ENCODE results near the gene LMTK2.
A peak's percentile ranks its signal among the peaks of the same experiment; 100 is the strongest.

LMTK2 gene

DNA sequence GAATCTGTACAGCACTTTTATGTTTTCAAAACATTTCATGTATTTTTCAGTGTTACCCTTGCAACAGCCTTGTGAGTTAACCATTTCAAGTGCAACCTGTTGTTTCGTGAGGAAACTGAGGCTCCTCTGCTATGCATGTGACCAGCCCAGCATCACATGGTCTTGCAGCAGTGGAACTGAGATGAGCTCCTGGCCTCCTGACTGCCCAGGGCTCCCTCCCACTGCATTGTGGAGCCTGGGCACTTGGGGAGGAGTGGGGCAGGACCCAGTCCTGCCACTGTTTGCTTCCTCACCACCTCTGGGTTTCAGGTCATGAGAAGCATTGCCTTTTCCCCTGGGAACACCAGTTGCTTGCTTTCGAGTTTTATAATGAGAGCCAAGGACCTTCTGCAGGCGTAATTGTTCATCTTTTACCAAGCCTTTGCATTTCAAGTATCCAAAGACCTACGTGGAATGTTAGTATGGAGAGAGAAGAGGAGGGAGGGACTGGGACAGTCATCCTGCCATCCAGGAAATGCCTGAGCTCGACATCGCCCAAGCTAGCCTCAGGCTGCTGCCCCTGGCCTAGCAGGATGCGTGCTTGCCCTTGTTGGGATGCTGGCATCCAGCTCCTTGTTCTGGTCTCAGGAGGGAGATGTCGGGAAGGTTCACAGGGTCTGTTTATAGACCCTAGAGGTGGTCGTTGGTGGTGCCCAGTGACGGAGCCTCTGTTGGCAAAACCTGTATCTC lies 72.3 kb downstream of the LMTK2 start:
- DNase-seq: no peak

DNA sequence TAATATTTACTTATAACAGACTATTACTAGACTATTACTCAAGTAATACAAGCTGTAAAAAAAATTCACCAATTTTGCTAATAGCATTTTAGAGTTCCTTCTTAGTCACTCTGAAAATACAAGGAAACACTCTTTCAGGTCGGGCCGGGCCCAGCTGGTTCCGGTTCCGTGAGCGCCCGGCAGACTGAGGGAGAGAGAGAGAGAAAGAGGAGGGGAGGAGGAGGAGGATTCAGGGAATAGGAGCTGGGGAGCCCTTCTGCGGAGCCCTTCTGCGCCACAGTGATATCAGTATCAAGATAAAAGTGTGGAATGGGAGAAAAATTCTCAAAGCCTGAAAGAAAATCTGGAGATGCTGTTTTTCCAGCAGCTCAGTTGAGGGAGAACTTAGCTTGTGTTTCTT lies 74.1 kb downstream of the LMTK2 start:
- DNase-seq: no peak

DNA sequence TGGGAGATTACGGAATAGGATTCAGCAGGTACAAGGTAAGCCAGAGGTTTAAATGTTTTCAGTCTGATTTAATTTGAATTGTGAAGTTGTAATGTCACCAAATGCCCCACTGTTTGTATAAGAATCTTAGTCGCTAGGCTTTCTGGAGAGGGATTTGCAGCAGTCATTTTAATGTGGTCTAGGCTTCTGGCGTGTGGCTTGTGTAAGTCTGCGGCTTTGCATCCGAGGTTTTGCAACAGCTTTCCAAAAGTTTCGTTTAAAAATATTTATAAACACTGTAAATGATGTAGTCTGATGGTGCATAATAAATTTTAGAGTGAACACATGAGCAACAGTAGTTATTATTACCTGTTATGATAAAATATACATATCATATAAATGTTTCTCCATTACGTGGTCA lies 78.4 kb downstream of the LMTK2 start:
- no peak for DNase-seq

DNA sequence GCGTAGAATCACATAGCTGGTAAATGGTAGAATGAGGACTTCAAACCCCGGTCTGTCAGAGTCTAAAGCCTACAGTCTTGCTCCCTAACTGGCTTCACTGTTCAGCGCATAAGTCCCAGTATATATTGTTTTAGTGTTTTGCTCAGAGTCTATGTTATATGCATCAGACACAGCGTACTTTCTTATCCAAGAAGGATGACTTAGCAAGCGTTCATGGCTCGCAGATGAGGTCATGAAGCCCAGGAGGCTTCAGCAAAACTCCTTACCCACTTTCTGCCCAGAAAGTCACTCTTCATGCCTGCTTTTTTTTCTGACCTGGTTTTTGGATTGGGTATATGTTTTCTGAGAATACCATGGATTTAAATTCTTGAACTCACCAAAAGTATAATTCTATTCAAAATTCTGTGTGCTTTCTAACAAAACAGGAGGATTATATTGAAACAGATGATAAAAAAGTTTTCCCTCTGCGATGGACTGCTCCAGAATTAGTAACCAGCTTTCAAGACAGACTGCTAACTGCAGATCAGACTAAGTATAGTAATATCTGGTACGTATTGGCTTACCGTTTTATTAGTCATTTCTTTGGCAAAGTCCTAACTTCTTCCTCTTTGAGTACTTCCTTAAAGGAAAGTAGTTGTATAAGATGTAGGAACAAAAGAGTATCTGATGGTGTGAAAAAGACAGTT lies 79.9 kb downstream of the LMTK2 start:
- DNase-seq: peak; percentile 41 to 71 (median 70)

DNA sequence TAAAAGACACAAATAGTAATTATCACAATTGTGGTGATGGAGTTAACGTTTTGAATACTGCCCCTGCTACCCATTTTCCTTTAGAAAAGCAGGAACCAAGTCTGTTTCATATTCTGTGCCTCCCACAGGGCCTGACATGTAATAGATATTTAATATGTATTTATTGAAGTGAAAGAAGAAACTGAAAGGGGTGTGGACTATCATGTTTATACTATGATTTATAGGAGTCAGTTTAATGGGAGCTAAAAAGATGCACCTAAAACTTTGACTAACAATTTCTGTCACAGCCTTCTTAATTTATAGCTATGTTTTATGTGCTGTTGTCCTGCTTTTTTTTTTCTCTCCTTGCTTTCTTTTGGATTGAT lies 80.5 kb downstream of the LMTK2 start:
- peak in 1 of 3 donors; percentile 18 for DNase-seq

DNA sequence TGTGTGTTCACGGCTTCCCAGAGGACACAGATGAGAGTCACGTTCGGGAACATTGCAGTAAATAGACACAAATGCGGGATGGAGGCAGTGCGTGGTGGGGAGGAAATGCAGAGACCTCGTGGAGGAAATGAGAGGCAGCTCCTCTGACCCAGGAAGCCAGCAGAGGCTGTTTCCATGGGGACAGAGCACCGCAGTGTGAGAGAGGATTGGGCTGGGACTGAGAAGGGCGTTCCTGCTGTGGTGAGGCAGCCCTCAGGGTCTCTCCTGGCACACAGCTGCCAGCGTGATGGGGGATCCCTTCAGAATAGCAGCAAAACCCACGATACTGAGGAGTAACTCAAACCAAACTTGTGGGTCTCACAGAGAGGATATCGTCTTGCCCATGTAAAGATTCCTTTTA lies 82.9 kb downstream of the LMTK2 start:
- DNase-seq: no peak

DNA sequence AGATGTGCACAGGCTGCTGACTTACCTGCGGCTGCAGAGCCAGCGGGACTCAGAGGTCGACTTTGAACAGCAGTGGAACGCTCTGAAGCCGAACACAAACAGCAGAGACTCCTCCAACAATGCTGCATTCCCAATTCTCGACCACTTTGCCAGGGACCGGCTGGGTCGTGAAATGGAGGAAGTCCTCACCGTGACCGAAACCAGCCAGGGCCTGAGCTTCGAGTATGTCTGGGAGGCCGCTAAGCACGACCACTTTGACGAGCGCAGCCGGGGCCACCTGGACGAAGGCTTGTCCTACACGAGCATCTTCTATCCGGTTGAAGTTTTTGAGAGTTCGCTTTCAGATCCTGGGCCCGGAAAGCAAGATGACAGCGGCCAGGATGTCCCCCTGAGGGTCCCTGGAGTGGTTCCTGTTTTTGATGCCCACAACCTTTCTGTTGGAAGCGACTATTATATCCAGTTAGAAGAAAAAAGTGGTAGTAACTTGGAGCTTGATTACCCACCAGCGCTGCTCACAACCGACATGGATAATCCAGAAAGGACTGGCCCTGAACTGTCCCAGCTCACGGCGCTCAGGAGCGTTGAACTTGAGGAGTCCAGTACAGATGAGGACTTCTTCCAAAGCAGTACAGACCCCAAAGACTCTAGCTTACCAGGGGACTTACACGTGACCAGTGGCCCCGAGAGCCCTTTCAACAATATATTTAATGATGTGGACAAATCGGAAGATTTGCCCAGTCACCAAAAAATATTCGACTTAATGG lies 85.2 kb downstream of the LMTK2 start:
- no peak for DNase-seq

DNA sequence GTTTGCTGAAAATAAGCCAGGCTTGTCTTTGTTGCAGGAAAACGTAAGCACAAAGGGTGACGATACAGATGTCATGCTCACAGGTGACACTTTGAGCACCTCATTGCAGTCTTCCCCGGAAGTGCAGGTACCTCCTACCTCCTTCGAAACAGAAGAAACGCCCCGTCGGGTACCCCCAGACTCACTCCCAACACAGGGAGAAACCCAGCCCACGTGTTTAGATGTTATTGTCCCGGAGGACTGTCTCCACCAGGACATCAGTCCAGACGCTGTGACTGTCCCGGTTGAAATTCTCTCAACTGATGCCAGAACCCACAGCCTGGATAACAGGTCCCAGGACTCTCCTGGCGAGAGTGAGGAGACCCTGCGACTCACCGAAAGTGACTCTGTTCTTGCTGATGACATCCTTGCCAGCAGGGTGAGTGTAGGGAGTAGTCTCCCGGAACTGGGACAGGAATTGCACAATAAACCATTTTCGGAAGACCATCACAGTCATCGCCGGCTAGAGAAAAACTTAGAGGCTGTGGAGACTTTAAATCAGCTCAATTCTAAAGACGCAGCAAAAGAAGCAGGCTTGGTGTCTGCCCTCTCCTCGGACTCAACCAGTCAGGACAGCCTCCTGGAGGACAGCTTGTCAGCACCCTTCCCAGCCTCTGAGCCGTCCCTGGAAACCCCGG lies 86.3 kb downstream of the LMTK2 start:
- DNase-seq: no peak

DNA sequence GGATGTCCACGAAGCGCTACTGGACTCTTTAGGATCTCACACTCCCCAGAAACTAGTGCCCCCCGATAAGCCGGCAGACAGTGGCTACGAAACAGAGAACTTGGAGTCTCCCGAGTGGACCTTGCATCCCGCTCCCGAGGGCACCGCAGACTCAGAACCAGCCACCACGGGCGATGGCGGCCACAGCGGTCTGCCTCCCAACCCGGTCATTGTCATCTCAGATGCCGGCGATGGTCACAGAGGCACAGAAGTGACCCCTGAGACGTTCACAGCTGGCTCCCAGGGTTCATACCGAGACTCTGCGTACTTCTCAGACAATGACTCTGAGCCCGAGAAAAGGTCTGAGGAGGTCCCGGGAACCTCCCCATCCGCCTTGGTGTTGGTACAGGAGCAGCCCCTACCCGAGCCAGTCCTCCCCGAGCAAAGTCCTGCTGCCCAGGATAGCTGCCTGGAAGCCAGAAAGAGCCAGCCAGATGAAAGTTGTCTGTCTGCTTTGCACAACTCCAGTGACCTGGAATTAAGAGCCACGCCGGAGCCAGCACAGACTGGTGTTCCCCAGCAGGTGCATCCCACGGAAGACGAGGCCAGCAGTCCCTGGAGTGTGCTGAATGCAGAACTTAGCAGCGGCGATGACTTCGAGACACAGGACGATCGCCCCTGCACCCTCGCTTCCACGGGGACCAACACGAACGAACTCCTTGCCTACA lies 87.0 kb downstream of the LMTK2 start:
- no peak for DNase-seq

DNA sequence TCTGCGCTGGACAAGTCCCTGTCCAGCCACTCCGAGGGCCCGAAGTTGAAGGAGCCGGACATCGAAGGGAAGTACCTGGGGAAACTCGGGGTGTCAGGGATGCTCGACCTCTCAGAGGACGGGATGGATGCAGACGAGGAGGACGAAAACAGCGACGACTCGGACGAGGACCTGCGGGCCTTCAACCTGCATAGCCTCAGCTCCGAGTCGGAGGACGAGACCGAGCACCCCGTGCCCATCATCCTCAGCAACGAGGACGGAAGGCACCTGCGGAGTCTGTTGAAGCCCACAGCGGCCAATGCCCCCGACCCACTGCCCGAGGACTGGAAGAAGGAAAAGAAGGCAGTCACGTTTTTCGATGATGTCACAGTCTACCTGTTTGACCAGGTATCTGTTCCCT lies 87.5 kb downstream of the LMTK2 start:
- DNase-seq: no peak

DNA sequence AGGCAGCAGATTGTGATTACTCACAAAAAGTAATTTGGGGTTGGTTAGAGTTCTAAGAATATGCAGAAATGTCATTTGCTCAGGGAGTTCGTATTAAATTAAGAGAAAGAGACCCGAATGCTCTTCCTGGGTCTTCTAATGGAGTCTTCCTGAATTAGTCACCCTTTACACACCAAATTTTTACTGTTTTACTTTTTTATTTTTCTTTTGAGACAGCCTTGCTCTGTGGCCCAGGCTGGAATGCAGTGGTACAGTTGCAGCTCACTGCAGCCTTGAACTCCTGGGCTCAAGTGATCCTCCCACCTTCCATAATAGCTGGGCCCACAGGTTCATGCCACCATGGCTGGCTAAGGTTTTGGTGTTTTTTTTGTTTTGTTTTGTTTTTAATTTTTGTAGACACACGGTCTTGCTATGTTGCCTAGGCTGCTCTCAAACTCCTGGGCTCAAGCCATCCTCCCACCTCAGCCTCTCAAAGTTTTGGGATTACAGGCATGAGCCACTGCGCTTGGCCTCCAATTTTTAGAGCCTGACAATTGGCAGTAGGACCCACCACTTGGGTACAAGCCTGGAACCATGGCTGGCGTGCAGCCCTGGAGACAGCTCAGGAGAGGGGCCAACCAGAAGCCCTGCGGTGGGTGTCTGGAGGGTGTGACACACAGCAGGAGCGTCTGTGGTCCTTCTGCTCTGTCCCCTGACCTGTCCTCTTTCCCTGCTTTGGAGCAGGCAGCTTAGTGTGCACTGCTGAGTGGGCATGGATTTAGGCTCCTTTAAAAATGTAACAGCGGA lies 88.2 kb downstream of the LMTK2 start:
- DNase-seq: no peak

DNA sequence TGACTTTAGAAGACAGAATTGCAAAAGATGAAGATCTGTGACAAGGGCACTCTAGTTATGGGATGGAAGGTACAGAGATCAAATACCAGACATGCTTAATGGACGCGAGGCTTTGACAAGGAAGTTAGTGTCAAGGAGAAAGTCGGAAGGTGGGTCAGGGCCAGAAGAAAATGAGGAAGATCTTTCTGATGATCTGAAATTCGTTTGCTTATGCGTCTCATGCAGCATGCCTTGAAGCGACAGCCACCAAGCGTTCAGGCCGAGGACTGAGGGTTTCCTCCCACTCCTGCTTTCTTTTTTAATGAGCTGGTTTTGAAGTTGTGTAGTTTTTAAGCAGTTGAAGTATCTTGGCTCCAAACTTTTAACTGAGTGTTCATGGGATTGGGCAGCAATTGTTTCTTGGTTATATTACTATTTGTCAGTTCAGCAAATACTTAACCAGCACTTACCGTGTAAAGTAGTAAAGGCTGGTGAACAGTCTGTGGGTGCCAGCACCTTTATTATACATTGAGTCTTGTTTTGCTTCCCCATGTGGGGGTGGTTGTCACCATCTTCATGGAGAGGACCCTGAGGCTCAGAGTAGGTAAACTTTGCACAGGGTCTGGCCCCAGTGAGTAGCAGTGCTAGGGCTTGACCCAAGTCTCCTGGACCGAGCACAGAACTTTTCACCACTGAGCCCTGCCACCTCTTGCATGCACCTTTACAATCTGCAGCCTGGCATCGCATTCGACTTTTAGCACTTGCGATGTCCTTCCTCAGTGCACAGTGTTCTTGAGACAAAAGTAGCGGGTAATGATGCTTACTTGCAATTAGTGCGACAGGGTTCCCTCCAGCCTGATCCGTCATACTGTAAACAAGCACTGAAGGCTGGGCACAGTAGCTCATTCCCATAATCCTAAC lies 90.3 kb downstream of the LMTK2 start:
- no peak for DNase-seq

DNA sequence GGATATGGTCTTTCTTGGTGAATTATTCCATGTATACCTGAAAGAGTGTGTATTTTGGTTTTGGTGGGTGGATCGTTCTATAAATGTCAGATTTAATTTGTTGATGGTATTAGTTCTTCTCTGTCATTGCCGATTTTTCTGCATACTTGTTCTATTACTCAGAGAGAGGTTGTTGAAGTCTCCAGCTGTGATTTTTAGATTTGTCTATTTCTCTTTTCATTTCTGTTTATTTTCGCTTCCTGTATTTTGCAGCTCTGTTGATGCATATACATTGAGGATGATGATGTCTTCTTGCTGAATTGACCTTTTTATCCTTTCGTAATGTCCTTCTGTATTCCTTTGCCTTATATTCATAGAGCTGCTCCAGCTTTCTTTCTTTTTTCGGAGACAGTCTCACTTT lies 92.5 kb downstream of the LMTK2 start:
- DNase-seq: no peak

DNA sequence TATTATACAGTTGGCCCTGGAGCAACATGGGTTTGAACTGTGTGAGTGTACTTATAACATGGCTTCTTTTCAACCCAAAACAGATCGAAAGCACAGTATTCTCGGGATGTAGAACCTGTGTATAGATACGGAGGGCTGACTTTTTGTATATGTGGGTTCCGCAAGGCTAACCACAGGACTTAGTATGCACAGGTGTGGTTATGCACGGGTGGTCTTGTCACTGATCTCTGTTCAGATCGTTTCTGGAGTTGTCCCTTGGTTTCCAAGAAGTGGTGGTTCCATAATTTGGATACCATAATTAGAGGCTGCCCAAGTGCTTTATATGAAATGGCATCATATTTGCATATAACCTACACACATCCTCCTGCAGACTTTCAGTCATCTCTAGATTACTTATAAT lies 93.7 kb downstream of the LMTK2 start:
- DNase-seq: no peak

DNA sequence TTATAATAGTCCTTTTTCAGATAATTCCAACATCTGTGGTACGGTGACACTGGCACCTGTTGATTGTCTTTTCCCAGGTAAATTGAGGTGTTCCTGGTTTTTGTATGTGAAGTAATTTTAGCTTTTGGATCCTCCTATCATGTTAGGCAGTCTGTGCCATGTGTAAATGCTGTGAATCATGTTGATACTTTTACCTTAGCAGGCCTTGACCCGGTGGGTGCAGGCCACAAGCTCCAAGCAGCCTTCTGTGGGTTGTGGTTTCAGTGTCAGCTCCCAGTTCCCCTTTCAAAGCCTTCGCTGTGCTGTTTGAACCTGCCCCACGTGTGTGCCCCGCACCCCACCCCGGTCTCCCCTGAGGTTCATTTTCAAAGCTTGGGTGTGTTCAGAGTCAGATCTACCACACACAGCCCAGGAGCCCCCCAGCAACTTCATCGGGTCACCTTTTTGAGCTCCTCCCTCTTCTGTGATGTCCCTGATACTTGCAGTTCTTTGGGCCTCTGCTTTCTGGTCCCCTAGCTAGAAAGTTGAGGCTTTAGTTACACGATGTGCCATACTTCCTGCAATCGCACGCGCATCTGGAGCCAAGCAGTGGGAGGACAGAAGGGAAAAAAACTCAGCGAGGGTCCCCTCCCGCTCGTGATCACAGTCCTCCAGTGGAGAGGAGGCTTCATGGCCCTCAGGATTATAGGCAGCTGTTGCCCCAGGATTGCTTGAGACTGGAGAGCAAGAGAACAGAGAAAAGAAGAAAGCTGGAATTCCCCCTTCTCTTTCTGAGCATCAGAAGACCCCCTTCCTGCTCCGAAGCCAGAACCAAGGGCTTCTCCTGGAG lies 95.9 kb downstream of the LMTK2 start:
- peak in 2 of 3 donors; percentile 29 to 31 for DNase-seq

DNA sequence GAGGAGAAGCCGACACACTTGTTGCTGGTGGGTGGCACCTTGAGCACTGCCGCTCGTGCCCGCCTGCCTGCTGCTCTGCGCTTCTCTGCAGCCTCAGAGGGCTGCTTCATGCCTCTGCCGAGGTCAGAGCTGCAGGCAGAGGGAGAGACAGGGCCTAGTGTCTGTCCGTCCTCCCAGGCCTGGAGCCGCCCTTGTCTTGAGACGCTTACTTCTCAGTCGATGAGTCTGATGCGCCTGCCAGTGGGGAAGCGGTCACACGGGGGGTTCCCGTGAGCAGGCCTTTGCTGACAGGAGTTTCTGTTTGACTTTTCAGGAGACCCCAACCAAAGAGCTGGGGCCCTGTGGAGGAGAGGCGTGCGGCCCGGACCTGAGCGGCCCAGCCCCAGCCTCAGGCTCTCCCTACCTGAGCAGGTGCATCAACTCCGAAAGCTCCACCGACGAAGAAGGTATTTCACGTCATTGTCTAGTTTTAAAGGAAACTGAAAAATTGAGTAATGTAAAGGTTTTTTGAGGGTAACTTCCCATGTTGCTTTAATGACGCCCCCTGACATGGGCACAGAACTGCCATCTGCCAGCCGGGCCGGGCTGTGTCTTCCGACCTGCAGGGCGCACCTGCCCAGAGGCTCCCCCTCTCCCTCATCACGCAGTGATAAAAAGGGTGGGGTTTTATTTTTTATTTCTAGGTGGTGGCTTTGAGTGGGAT lies 96.8 kb downstream of the LMTK2 start:
- DNase-seq: no peak

DNA sequence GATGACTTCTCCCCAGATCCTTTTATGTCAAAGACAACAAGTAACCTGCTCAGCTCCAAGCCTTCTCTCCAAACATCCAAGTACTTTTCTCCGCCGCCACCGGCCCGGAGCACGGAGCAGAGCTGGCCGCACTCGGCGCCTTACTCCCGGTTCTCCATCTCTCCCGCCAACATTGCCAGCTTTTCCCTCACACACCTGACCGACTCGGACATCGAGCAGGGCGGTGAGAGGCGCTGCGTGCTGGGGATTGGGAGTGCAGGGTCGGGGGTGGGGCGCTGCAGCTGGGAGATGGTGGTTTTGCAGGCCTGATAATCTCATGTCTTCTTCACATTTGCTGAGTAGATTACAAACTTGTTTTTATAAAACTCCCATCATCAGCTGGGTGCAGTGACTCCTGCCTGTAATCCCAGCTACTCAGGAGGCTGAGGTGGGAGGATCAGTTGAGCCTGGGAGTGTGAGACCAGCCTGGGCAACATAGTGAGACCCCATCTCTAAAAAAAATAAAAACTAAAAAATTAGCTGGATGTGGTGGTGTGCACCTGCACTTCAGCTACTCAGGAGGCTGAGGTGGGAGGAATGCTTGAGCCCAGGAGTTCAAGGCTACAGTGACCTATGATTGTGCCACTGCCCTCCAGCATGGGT lies 97.4 kb downstream of the LMTK2 start:
- no peak for DNase-seq

DNA sequence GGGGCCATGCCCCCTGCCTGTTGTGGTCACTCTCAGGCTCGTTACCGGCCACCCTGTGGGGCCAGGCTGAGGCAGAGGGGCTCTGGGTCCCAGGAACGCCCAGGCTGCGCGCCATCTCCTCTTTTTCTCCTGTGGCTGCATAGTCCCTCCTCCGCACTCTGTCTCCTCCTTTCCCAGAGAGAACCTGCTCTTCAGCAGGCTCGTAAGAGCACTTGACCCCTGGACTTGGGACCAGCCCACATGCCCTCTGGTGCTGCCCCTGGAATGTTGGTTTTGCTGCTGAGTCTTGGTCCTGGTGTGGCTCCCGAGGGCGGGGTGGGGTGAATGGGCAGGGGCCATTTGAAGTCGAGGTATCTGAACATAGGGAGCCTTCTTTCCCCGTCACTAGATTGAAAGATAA lies 98.0 kb downstream of the LMTK2 start:
- no peak for DNase-seq

All from suppressor macrophage treated with lipopolysaccharide for 1 hour (primary cell).